HS-5 (cell line): Measurements from ENCODE around the gene NRP2.

Experiments used
- DNase-seq: peaks from one replicate; pipeline ENCODE4 v3.0.0-alpha.2; 2012; ENCODE audit warnings: low read depth

NRP2 gene

DNA sequence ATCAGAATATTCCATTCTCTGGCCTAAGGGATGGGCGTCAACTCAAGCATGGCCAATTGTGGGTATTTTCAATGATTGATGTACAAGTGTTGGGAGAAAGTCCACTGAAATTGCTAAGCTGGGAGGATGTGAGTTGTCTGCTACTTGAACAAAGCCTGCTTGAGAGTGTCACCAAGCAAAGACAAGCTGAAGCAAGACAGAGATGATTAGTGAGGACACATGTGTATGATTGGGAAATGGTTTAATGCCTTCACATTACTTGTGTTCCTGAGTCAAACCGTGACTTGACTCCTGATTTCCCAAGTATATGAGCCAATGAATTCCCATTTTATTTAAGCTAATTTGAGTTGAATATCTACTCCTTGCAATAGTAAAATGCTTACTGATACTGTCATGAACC lies 23.7 kb upstream of the NRP2 start:
- DNase-seq: no peak

DNA sequence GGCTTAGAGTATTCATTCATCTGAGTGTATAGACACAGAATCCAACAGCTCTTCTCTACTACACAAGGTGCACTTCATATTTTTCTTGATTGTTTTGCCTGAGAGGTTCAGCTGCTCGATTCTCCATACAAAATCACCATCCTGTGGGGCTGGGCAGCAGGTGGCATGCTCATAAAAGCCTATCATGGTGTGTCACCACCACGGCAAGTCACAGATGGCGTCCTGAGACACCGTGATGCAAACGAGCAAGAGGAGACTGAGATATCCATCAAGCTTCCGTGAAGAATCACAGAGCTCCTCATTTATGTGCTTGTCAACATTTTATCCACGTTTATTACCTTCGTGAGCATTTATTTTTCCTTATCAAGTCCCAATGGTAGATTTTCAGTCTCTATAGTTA lies 22.4 kb upstream of the NRP2 start:
- no peak for DNase-seq

- peak; percentile 86 for DNase-seq
These were observed 21.7 kb upstream of the NRP2 start for GRCh38 chr2:205660521-205661124.

DNA sequence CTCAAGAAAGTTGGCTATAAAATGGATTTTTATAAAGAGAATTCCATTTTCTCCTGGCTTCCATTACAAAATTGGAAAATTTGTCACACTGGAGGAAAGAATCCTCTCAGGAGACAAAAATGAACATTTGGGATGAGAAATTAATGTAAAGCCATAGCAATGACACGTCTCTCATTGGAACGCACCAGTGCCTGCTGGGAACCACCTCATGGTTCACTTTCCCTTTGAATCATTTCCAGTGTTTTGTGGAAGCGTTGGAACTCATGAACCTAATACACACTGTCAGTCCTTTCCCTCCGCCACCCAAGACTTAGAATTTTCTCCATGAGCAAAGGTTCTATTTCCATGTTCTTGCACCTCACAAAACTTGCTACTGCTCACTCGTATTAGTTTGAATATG lies 21.0 kb upstream of the NRP2 start:
- DNase-seq: no peak

GRCh38 chr2:205662206-205662965 lies 19.9 kb upstream of the NRP2 start:
- DNase-seq: no peak

GRCh38 chr2:205665791-205666190 lies 16.5 kb upstream of the NRP2 start:
- DNase-seq: no peak

- no peak for DNase-seq
These were observed 12.0 kb upstream of the NRP2 start for GRCh38 chr2:205670292-205670691.

GRCh38 chr2:205673312-205673711 lies 9.0 kb upstream of the NRP2 start:
- DNase-seq: no peak

DNA sequence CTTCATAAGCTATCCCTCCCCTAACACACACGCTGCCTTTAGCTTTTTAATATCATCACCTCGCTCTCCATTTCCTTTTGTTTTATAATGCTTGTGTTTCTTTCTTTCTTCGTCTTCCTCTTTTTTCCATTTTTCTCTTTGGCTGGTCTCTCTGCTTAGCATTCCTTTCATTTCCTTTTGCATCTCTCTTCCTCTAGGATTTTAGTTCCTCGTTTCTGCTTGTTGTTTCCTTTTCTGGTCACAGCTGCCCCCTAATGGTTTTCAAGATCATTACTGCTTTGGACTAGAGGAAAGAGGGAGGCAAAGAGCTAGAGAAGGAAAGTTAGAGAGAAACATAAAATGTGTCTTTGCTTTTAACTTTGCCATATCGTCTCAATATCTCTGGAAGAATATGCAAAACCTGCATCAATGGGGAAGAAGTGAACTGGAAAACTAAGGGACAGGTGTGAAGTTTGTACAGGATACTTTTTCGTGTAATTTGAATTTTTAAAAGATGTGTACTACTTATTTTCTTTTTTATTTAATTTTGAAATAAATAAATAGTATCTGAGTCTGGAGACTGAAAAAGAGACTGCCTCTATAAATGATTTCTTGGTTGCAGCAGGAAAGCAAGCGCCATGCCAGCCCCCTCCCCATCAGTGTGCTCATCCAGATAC lies 6.3 kb upstream of the NRP2 start:
- DNase-seq: no peak

DNA sequence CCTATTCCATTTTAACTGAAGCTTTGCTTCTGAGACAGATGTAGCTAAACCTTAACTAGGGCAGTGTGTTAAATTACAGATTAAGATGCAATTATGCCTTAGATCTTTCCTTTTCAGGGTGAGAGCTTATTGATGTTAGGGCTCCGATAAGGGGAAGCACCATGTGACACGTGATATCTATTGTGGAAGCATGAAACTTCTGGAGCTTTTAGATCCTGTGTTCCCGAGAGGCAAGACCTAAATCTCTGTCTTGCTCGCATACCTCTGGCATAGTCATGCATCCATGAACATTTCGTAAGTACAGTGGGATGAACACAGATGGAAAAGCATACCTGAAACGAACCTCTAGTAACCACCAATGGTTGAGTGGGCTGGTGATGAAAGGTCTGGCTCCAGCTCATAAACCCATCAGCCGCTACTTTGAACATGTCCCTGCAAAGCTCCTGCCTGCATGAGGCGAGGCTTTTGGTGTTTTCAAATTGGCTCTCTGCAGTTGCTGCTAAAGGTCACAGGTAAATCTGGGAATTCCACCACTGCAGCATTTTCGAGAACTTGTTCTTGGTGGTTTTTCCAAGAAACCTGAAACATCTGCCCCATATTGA lies 3.7 kb upstream of the NRP2 start:
- DNase-seq: no peak

GRCh38 chr2:205679410-205680009 lies 2.8 kb upstream of the NRP2 start:
- DNase-seq: no peak

- no peak for DNase-seq
These were observed 2.2 kb upstream of the NRP2 start for GRCh38 chr2:205680067-205680466.

DNA sequence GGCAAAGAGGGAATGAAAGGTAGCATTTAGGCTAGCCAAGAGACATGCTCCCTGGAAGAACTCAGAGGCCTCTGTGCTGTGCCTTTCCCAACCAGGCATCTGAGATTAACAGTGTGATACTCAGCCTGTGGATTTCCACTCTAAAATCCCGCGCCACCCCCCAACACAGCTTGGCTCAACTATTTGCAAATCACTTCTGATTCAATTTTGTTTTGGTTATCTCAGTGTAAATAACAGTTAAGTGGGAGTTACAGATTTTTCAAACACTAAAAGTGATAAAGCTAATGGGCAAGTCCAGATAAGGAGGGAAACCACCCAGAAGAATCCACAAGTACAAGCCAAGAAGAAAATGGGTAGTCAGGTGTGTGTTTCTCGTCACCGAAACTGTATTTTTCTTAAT lies 1.4 kb upstream of the NRP2 start:
- no peak for DNase-seq

DNA sequence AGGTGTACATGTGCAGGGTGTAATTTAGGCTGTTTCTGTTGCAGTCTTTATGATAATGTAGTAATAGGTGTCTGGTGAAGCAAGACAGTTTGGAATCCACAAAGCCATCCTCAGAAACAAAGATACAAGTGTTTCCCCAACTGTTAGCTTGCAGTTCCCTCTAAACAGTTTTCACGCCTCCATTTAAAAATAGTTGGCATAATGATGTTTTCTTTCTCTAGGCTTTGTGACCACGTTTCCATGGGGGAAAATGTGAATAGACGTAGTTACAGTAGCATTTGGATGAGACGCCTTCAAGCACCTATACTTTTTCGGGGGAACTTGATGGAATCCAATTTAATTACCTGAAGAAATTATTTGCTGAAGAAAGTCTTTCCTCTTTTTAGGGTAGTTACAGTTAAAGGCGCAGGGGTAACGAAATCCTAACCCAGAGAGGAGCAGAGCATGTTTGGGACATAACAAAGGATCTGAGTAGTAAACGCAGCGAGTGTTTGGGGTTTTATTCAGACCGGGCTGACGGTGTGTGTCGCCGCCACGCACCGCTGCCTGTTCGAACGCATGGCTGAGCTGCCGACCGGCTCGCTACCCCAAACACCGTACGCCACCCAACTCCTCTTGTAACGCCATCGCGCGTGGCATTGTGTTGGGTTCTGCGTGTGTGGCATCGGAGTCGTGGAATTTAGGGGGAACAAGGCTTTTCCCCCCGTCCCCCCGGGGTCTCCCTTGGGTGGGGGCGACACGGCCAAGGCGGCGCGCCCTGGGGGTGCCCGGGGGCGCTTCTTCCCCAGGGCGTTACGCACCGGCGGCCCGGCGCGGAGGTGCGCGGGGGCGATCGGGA lies 681 bp upstream of the NRP2 start:
- DNase-seq: no peak

DNA sequence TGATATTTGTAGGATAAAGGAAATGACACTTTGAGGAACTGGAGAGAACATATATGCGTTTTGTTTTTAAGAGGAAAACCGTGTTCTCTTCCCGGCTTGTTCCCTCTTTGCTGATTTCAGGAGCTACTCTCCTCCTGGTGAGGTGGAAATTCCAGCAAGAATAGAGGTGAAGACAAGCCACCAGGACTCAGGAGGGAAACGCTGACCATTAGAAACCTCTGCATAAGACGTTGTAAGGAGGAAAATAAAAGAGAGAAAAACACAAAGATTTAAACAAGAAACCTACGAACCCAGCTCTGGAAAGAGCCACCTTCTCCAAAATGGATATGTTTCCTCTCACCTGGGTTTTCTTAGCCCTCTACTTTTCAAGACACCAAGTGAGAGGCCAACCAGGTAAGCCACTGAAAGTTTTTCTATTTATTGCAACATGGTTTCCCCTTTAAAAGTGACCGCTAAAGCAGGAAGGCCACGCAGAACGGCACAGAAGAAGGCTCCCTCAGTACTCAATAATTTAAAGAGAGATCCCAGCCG lies 735 bp downstream of the NRP2 start:
- DNase-seq: no peak

DNA sequence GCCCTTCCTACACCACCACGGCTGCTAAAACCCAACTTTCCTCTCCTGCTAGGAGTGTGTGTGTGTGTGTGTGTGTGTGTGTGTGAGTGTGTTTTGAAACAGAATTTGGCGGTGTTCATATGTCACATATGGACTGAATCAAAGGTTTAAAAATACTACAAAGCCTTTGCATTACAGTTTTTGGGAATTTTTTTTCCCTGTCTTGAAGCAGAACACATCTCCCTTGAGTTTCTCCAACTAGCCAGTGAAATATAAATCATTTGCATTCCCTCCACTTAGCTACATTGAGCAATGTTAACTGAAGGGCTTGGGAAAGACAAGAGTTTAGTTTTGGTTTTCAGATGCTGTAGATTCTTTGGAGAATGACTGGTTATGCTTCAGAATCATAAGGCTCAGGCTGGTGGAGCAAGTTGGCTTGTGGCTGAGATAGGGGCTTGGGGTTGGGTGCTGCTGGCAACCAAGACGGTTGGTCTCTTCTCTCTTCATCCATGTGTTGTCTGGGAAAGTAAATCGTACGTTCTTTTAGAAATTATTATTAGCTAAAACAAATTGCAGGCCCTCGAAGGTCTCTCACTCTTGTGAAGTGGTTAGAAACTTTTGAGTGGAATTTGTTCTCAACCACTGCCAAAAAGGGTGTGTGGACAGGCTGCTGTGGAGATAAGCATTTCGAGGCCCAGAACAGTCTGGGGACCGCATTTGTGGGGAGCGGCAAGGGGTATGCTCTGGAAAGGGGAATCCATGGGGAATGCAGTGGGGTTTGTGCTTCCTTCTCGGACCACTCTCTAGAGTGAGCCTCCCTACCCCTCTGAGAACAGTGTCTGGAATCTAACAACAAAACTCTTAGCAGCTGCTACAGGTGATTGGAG lies 1.4 kb downstream of the NRP2 start:
- DNase-seq: no peak

- no peak for DNase-seq
These were observed 2.6 kb downstream of the NRP2 start for GRCh38 chr2:205684871-205685313.

DNA sequence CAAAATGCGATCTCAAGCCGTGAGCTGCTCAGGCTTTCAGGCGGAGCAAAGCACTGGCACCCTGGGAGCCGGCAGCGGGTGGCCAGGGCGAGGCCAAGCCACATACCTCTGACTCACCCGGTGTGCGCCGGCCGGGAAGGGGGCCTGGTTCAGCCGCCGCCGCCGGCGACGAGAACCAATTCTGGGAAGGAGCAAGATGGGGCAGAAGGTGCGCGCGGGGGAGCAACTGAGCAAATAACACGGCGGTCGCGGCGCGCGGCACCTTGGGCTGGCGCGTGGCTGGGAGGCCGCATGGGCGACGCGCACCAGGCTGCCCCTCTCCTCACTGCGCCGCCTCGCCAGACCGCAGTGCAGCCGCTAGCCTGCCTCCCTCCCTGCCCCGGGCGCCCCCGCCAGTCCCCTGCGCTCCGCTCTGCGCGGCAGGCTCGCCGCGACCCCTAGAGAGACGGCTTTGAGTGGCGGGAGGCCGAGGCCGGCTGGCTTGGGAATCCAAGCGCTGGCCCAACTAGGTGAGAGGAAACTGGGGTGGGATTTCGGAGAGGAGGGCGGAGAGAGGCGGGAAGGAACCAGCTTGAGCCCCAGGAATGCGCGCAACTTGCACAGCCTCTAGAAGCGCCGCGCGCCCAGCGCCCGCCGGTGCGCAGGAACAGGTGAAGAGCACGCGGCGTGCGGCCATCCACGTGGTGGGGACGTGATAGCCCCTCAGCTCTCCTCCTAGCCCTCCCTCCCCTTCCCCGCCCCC lies 3.2 kb downstream of the NRP2 start:
- DNase-seq: no peak

DNA sequence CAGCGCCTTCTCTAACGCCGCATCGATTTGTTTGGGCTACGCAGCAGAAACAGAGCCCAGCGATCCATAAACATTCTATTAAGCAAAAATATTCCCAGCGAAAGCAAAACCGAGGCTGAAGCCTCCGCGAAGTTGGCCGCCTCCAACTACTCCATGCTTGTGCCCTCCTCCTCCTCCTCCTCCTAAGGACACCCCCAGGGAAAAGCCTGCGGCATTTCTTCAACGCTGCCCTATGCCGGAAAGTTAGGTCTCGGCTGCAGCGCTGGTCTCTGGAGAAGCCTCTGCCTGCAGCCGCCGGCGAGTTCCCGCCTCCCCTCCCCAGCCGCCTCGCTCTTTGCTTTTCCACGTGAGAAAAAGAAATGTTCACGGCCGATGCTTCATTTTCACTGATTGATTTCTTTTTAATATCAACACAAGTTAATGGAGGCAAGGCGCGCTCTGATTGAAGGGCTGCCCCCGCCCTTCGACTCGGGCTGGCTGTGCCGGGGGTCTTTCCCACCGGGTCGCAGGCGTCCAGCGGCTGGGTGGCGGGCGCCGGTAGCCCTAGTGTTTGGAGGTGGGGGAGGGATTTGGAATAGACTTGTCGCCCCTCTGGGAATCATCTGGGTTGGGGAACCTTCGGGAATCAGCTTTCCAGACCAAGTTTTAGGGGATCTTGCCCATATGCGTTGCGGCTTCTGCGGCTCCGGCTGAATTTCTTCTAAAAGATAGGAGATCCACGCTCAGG lies 3.9 kb downstream of the NRP2 start:
- no peak for DNase-seq
